HG03196 (cell line): Measurements from ENCODE around the gene GOLGA6C.
"Not testable (repeated sequence)": the region's sequence is repeated elsewhere in the genome, so short reads cannot be mapped to it uniquely, and the experiment has no call there.

ENCODE experiments used
- ATAC-seq: cut with Tn5 transposase; IDR thresholded peaks from one replicate; pipeline ENCODE4 v1.9.1; 2021; ENCODE audit not compliant: unreplicated experiment

GOLGA6C gene

DNA sequence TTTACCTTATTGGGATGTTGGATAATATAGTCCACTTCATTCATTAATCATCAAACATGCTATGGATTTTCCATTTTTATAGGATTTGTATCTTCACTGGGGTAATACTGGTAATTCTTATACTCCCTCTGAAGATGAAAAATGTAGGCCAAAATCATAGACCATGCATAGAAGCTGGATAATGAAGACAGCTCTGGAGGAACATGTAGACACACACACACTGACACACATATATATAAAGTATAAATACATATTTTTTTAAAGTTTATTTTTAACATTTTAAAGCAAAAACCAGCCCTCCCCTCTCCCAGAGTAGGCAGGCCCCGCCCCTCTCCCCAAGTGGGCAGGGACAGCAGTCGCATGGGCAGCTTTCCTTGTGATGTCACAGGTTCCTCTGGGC, at the start of gene GOLGA6C:
TSS of gene GOLGA6C (plus strand) at position 301 of the 400 bp plus-strand sequence. CDS start 265 bp downstream, outside the sequence.
- not testable (repeated sequence) for ATAC-seq

DNA sequence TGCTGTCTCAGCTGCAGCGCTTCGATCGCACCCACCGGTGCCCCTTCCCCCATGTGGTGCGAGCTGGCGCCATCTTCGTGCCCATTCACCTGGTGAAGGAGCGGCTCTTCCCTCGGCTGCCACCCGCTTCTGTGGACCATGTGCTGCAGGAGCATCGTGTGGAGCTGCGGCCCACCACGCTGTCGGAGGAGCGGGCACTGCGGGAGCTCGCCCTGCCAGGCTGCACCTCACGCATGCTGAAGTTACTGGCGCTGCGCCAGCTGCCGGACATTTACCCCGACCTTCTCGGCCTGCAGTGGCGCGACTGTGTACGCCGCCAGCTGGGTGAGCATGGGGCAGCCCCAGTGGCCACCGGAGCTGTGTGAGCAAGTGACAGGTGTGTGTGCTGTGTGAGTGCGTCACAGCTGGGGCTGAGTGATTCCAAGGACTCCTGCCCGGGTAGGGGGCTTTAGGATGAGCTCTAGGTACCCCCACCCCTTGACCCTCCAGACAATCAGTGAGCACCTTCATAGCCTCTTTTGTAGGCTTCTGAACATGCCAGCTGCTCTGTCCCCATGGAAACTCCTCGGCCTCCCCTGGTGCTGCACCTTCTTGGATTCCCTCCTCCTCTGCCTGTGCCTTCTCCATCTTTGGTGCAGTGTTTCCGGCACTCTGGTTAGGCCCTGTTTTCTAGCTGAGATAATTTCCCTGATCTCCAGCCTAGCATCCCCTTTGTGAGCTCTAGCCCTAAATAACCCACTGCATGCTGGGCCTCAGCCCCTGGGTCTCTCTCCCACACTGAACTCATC, 49.4 kb upstream of the GOLGA6C start:
- ATAC-seq: no peak

DNA sequence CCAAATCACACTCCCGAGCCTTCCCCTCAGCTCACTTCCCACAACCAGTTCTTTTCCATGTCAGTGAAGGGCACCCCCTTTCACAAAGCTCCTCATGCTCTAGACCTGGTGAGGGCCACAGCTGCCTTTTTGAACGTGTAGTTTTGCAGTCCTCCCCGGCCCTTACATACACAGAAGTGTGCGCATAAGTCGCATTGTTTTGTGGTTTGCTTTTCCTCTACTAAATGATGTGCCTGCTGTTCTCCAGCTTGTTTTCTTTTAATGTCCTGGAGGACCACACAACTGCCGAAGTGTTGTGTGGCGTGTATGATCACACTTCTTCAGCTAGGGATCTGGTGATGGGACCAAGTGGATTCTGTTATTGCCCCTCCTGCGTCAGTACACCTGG, 48.9 kb upstream of the GOLGA6C start:
- ATAC-seq: no peak

GRCh38 chr15:75210811-75211230, 47.3 kb upstream of the GOLGA6C start:
- ATAC-seq: no peak

GRCh38 chr15:75211436-75212199, 46.5 kb upstream of the GOLGA6C start:
- no peak for ATAC-seq

DNA sequence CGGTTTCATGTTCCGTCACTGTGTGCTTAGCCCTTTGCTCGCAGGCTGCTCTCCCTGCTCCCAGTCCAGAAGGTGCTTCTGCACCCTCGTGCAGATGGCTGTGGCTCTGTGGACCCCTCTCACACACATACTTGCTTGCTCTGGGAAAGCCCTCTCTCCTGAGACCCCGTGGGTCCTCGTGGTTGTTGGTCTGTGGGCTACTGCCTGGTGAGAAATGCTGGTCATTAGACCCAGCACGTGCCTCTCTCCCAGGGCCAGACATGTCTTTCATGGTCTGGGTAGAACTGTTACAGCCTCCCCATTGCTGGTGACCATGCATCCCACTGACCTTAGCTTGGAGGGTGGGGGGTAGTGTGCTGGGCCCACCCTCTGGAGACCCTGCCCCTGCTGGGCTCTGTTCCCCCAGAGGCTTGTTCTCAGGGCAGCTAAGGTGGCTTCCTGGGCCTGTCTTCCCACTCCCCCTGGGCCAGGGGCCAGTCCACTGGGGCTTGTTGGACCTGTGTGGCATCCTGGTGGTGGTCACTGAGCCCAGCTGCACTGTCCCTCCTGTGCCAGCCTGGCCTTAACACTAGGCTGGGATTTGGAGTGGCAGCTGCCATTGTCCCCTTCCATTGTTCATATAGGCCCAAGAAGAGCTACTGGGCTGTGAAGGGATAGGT, 45.8 kb upstream of the GOLGA6C start:
- ATAC-seq: no peak

DNA sequence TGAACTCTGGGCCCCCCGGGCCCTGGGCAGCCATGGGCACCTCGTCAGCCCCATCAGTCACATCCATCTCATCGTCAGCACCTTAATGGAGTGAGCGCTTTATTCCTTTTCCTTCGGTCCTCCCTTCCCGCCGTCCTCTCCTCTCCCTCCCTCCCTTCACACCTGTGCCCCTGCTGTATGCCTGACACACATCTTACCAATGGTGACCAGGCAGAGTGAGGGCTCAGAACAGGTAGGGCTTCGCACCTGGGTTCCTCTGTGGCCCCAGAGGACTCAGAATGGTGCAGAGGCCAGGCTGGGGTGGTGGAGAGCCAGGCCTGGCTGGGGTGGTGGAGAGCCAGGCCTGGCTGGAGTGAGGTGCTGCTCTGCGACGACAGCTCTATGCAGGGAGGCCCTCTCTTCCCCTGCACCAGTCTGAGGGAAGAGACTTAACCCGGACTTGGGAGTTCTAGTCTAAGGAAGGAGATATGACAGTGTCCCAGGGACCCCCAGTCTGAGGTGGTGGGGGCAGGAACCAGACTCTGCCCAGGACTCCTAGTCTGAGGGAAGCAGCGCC, 44.8 kb upstream of the GOLGA6C start:
- no peak for ATAC-seq

GRCh38 chr15:75213768-75214221, 44.3 kb upstream of the GOLGA6C start:
- no peak for ATAC-seq

DNA sequence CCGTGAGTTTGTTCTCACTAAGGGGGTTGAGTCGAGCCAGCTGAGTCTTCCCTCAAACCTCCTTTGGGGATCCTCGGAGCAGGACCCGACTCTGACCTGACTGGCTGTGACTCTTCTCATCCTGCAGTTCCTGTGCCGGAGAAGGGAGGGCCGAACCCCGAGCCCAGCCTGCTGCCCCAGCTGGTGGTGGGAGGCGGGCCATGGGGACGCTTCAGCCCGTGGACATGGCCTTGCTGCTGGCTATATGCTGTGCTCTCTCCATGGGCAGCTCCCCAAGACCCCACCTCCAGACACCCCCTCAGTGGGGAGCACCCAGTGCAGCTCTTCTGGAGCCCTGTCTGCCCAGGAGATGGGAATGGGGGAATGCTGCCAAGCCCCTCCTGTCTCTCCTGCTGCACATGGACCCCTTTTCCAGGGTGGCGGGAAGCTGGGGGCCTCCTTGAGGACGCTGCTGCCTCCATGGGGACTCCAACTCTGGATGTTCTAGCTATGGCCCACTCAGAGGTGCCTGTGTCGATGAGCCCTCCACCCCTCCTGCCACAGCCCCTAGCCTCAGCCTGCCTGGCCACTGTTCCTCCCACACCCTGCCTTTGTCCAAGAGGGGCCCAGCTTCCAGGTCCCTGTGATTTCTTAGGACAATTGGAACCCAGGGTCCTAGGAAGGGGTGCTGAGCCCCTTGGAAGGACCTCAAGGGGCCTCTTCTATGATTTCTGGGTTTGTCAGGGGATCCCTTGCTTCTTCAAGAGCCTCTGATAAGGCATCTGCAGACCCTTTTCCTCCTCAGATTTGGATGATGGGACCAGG, 43.6 kb upstream of the GOLGA6C start:
- no peak for ATAC-seq

- no peak for ATAC-seq
Observed at GRCh38 chr15:75215107-75216004, 42.8 kb upstream of the GOLGA6C start.

GRCh38 chr15:75217012-75217411, 41.1 kb upstream of the GOLGA6C start:
- no peak for ATAC-seq

DNA sequence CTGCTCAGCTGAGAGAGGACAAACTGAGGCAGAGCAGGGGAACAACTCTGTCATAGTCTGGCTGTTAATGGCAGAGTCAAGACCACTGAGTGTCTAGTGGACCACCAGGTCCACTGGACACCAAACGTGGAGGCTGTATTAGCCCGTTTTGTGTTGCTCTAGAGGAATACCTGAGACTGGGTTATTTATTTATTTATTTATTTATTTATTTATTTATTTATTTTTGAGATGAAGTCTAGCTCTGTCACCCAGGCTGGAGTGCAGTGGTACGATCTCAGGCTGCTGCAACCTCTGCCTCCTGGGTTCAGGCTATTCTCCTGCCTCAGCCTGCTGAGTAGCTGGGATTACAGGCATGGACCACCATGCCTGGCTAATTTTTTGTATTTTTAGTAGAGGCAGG, 40.6 kb upstream of the GOLGA6C start:
- ATAC-seq: not testable (repeated sequence)

GRCh38 chr15:75219507-75219929, 38.6 kb upstream of the GOLGA6C start:
- ATAC-seq: not testable (repeated sequence)

DNA sequence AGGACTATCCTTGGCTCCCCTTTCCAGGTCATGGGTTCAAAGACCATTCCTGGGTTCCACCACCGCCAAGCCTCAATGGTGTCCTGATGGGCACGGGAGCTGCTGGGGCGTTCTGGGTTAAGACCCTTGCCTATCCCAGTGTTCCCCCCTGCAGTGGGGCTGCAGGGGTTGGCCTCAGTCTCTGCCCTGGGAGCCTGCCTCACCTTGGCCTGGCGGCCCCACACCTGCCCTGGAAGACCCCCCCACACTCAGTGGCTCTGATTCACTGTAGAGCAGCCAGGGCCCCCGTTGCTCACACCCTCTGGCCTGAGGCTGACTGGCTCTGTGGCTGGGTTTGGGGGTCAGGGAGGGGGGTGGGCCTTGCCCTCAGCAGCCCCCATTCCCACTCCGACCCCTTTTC, 34.4 kb upstream of the GOLGA6C start:
- ATAC-seq: no peak

GRCh38 chr15:75224281-75224680, 33.9 kb upstream of the GOLGA6C start:
- ATAC-seq: no peak

DNA sequence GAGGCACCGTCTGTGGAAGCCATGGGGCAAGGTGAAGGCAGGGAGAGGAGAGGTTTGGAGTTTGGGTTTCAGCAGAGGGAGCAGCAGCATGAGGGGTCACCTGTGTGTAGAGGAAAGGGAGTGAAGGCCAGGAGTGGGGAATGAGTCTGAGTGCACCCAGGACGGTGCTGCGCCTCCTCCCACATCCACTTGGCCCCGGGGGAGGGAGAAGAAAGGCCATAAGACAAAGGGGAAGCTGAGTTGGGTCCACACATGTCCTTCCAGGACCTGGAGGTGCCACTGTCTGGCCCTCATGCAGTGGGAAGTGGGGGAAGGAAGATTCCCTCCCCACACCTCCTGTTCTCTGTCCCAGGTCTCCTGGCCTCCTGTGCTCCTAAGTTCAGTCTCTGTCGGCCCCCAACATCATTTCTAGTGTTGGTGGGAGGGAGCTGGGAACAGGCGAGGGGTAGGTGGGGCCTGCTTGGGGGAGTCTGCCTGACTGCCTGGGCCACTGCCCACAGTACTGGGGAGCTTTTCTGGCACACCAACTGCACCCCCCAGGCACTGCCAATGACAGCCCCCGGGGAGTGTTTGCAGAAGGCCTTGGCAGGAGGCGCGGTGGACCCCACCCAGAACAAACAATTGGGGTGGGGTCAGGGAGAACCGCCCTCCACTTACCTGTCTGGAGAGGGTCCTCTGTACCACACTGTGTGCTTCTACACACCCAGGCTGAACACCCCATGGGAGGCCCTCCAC, 32.9 kb upstream of the GOLGA6C start:
- ATAC-seq: not testable (repeated sequence)

GRCh38 chr15:75225951-75226732, 32.0 kb upstream of the GOLGA6C start:
- no peak for ATAC-seq

GRCh38 chr15:75227112-75227511, 31.0 kb upstream of the GOLGA6C start:
- not testable (repeated sequence) for ATAC-seq
